DND-41 (cell line): ENCODE results near the gene MCTP2.

Experiments used
- EZH2 ChIP-seq: IDR thresholded peaks from 3 replicates; pipeline ENCODE4 v1.6.1; 2012; ENCODE audit warnings: borderline replicate concordance, low read depth, mild to moderate bottlenecking, moderate library complexity, low read length, inconsistent platforms; ENCODE audit not compliant: severe bottlenecking
- TF ChIP-seq, protein P1 (sequence below): IDR thresholded peaks from 2 replicates; pipeline ENCODE4 v1.5.1; 2012; ENCODE audit warnings: borderline replicate concordance, low read length, moderate library complexity, mild to moderate bottlenecking; ENCODE audit not compliant: poor library complexity, severe bottlenecking; ENCODE audit errors: extremely low read depth

DNA sequence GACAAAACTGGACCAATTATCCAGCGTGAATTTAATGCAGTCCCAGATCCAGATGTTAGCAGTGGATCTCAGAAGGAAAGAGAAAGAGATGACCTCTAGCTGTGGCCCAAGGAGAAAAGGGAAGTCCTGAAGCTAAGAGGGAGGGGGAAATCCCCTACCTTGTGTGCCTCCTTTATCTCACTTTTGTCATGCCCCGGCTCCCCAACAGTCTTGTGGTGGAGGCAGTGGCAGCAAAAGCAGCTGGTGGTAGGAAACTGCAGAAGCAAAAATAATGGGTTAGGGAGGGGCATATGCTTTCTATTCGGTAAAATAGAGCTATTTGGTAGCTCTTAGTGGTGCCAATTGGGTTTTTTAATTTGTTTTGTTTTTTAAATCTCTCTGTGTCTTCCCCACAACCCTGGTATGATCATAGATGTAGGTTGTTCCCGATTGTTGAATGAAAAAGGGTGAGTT, 56.5 kb downstream of the MCTP2 start:
- TF ChIP-seq, protein P1, sequence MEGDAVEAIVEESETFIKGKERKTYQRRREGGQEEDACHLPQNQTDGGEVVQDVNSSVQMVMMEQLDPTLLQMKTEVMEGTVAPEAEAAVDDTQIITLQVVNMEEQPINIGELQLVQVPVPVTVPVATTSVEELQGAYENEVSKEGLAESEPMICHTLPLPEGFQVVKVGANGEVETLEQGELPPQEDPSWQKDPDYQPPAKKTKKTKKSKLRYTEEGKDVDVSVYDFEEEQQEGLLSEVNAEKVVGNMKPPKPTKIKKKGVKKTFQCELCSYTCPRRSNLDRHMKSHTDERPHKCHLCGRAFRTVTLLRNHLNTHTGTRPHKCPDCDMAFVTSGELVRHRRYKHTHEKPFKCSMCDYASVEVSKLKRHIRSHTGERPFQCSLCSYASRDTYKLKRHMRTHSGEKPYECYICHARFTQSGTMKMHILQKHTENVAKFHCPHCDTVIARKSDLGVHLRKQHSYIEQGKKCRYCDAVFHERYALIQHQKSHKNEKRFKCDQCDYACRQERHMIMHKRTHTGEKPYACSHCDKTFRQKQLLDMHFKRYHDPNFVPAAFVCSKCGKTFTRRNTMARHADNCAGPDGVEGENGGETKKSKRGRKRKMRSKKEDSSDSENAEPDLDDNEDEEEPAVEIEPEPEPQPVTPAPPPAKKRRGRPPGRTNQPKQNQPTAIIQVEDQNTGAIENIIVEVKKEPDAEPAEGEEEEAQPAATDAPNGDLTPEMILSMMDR, result no peak
- no peak for TF ChIP-seq EZH2
